ENCODE data around the gene OSBPL1A.

OSBPL1A gene

DNA sequence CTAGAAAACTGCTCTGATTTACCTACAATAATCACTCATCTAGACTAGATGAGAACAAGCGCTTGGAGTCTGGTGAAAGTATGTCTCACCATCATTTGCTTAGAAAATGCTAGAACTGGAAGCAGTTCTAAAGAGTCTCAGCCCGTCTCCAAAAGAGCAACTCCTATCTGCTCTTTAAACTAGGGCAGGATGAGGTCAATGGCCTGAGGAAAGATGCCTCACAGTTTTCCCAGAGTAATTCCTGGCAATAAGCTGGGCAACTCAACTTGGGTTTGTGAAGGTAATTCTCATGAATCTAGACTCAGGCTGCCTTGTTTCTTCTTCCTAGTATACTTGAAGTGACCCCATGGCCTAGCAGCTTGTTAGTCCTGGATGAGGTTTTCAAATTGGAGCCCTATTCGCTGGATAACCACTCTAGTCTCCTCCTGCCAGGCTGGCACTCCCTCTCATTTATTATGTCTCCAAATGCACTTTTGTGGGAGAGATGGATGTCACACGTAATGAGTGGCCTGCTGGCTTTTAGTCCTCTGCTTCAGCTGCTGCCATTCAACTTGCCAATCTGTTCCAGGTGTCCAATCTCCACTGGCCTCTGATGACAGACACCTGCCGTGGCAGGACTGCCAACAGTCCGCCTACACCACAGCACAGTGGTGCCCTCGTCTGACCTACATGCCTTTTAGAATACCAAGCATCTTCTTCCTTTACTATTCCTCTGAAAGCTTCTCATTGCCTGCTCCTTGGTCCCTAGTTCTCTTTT lies 177.9 kb downstream of the OSBPL1A start:
- no peak for DNase-seq (ENCODE audit: low read depth in 3 of 3)

DNA sequence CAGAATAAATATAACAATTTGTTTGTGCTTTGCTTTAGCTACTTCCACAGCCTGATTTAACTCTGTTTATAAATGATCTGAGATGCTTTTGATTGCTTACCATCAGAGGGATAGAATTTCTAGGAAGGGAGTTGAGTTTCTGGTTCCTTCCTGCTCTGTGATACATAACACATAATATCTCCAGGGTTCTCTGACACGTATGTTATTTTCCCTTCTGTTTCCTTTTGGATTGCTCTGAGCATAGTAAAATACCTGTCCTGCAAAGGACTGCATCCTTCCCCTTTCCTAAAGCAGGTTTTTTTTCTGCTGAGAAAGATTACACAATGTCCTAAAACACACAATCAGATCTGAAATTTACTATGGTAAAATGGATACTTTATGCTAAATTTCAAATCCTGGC lies 182.7 kb downstream of the OSBPL1A start:
- DNase-seq (ENCODE audit: low read depth in 3 of 3), result no peak

DNA sequence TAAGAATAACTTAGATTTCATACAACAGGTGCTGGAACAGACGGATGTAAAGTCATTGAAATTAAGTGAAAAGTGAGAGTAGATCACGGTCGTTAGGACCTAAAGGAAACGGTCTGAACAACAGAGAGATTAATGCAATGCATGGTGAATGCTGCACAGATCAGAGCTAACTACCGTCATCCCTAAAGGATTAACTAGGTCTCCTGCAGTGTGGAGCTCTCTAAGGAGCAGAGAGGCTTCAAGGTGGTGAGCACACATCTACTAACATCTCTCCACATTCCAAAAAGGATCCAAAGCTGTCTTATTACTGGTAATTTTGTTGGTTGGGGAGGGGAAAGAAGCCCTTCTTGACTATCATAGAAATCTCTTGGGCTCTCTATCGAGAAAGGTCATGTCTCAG lies 183.5 kb downstream of the OSBPL1A start:
- DNase-seq (ENCODE audit: low read depth in 3 of 3), result no peak

DNA sequence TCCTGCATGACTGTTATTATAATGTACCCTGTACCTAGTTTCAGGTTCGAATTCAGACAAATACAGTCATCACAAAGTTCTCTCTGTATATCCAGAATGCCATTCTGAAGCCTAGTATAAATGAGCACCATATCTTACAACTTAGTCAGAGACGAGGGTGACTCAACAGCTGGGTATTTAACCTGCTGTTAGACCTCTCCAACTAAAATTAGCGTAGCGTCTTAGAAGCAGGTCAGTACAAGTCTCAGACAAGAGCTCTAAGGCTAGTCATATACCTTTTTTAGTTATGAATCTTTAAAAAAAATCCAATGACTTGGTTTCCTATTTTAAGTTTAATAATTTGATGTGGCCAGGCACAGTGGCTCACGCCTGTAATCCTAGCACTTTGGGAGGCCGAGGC lies 184.7 kb downstream of the OSBPL1A start:
- DNase-seq (ENCODE audit: low read depth in 3 of 3), result no peak

DNA sequence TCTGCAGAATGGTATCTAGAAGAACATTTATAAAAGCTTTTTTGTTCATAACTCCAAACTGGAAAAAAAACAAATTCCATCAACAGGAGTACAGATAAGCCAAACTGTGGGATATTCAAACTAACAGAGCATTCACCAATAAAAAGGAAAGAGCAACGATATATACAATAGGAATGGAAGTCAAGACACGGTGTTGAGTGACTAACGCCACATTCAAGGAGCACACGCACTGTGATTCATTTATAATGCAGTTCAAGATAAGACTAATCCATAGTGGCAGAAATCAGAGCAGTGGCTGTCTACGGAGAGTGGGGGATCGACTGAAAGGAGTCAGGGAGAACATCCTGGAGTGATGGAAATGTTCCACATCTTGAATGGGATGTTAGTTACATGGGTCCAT lies 188.1 kb downstream of the OSBPL1A start:
- DNase-seq (ENCODE audit: low read depth in 3 of 3), result no peak

DNA sequence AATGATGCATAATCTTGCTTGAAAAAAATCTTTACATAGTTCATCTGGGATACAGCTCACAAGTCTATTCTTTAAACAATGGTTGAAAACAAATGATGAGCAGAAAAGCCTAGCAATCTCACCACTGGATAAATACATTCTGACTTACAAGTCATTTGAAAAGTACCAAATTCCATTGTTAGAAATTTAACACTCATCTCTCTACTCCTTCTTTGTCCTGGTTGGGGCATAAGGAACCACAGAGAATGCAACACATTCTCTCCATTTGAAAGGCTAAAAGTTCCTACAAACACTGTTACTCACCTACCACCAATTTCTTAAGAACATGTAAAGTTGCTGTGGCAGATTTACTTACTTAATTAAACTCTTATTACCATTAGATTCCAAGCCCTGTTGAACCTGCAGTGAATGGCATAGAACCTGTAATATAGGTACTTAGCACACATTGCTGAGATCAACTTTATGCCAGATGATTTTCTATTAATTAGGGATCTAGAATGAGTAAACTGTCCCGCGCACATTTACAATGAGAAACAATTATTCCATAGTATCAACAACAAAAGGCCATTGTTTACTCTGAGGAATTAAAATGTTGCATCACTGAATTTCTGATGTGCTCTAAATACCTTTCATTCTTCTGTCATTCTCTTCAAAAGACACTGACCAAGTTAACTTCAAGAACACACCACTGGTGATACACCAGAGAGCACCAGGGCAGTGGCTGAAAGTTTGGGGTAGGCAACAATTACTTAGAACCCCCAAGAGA lies 189.2 kb downstream of the OSBPL1A start:
- DNase-seq (ENCODE audit: low read depth in 3 of 3), result no peak

GRCh38 chr18:24204904-24205303 lies 192.7 kb downstream of the OSBPL1A start:
- no peak for DNase-seq (ENCODE audit: low read depth in 3 of 3)

DNA sequence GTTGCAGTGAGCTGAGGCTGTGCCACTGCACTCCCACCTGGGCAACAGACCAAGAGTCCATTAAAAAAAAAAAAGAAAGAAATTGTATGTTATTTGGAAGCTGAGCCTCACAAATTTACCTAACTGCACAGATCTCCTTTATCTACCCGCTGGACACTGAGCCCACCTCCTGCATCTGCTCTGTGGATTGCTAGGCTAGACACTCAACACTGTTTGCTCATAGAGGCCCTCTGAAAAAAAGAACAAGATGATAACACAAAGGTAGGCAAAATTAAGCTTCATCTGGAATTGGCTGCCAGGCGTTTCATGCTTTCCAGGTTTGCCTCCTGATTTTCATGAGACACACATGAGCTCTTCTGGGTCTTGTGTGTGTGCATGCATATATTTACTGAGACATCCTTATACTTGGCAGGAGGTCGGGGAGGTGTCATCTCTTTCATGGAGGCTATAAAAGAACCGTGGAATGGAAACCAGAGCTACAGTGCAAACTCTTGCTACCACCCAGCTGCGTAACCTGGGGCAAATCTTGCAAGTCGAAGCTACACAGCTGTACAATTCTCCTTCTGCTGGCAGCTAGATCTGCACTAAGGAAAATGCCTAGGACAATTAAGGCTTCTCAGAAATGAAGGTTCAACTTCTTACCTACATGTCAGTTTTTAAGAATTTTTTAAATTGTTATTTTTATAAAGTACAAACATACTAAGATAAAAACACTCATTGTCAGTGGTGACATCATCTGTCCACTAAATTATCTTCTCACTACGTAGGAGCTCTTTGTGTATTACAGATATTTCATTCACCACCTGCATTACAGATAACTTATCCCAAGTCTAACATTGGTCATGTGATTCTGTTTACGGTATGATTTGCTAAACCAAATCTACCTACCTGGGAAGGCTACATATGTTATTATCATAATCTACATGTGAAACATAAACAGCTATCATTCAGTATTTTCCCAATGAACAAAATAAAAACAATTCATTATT lies 195.6 kb downstream of the OSBPL1A start:
- DNase-seq (ENCODE audit: low read depth in 3 of 3), result no peak

- no peak for DNase-seq (ENCODE audit: low read depth in 3 of 3)
Observed at GRCh38 chr18:24200494-24201290, 196.9 kb downstream of the OSBPL1A start.

DNA sequence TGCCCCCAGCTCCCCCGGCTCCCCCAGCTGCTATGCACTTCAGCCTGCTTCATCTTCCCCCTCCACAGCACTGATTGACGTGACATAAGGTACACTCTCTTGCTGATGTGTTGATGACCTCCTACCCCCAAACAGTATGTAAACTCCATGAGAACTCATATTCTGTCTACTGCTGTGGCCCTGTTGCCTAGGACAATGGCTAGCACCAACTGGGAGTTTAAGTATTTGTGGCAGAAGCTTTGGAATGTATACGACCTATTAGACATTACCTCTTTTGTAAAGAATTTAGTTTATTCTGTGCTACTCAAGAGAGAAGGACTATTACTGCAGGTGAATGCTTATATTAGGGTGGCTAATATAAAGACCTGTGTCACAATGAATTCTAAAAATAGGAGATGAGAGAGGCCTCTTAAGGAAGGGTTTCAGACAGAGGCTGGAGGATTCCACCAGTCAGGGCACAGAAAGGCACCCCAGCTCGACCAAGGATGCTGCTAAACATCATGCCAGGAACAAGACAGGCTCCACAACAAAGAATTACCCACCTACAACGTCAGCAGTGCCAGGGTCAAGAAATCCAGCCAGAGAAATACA lies 198.2 kb downstream of the OSBPL1A start:
- DNase-seq (ENCODE audit: low read depth in 3 of 3), result no peak

DNA sequence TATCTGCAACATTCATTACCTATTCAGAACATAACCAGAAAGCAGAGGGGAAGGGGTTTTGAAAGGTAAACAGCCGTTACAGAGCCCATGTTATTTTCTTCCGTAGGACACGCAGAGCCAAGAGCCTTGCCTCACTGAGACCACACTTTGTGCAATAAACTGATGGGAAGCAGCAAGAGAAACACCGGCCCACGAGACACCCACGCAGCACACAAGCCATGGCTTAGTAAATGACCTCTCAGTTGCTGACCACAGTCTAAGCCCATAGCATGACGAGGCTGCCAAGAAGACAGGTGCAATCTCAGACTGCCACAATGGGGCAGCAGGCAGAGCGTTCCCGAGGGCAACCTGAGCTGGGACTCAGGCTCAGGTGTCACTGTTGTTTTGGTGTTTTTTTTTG lies 199.2 kb downstream of the OSBPL1A start:
- DNase-seq (ENCODE audit: low read depth in 3 of 3), result no peak

DNA sequence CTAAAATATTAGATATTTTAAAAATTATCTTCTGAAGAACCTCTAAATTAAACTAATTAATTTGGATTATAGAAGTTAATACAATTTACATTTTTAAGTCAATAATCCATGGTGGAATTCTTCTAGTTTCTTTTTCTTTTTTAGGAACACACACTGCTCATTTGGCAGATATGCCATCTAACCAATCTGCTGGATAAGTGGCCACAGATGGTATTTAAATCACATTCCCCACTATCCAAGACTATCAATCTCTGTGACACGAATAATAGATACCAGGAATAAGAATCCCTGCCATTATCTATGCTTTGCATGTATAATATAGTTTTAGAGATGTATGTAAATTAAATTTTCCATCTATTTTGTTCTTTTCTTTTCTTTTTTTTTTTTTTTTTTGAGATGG lies 200.2 kb downstream of the OSBPL1A start:
- DNase-seq (ENCODE audit: low read depth in 3 of 3), result no peak

GRCh38 chr18:24196764-24197163 lies 200.9 kb downstream of the OSBPL1A start:
- DNase-seq (ENCODE audit: low read depth in 3 of 3), result no peak

GRCh38 chr18:24195296-24196053 lies 202.1 kb downstream of the OSBPL1A start:
- no peak for DNase-seq (ENCODE audit: low read depth in 3 of 3)

DNA sequence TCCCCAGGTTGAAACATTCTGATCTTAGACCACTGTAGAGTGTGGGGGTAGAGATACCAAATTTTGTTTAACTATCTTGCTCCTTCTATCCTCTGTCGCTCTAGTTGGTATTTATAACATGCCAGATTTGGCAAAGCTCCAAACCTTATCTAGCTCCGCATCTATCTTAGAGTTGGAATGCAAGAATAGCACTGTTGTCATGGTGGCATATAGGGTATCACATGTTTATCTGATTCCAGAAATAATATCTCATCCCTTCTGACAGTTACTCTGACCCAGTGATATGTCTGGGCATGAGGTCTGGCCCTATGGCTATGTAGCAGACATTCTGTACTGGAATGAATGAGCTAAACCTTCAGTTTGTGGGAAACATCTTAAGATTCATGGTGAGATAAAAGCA lies 207.0 kb downstream of the OSBPL1A start:
- no peak for DNase-seq (ENCODE audit: low read depth in 3 of 3)

DNA sequence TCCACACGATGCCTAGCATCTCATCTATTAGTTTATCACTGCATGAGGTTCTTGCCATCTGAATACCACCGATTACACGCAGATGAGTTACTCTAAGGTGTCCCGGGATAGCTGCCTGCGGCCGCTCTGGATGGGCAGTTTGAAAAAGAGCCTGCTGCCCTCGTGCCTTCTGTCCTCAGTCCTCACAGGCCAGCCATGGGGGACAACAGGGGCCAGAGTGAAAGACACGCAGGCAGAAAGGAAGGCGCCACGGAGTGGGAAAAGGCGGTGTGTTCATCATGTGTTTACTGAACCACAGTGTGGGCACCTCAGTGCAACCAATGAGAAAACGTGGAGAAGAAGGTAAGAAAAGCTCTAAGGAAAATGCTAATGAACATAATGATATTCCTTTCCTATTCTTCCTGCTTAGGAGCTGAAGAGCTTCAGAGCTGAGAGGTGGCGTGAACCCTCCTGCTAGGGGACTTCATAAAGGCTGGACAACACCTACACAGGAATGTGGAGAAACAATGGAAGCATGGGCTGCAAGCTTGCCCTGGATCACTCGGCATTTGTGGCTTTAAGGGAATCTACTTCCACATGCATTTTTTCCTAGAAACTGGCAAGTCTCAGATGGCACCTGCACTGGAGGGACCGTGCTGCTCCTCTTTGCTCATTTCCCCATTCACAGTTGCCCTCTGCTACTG lies 207.8 kb downstream of the OSBPL1A start:
- DNase-seq (ENCODE audit: low read depth in 3 of 3), result no peak

GRCh38 chr18:24189007-24189528 lies 208.6 kb downstream of the OSBPL1A start:
- DNase-seq (ENCODE audit: low read depth in 3 of 3), result no peak

- DNase-seq (ENCODE audit: low read depth in 3 of 3), result no peak
Observed at GRCh38 chr18:24188120-24188519, 209.5 kb downstream of the OSBPL1A start.

GRCh38 chr18:24187689-24188088 lies 209.9 kb downstream of the OSBPL1A start:
- no peak for DNase-seq (ENCODE audit: low read depth in 3 of 3)

Measured in stimulated activated CD4-positive, alpha-beta T cell treated with anti-CD3 and anti-CD28 coated beads, TNF-alpha, amount 100 ng/mL, for 24 hours (primary cell).